ENCODE measurements around the gene RASGRF2. TPM values are rescaled to one million over a fixed set of nuclear protein-coding genes. Genes with fewer than 3 reads are reported as not detected.

The RASGRF2 gene
- total and polyA plus RNA-seq, 10 donors: 0.74 to 13.9 (median 8.8) TPM

GRCh38 chr5:80978772-80979317 lies 18.7 kb downstream of the RASGRF2 start:
- intact Hi-C loops (cut with DNase I; ENCODE audit: low total_unique reads): no loop called here
- Histone ChIP-seq H3K9me3 (no peaks in the 10 kb centered on the region), H3K27me3 (replicated peaks in 1 of 7) (no peaks in the 10 kb centered on the region), H3K27ac (no peak overlapping the region), H3K36me3 (no peaks in the 10 kb centered on the region), H3K4me3 (no peak overlapping the region), H3K4me1 (no peaks in the 10 kb centered on the region)
- no peak for TF ChIP-seq CTCF (IDR thresholded peaks at IDR 0.05 in 8 of 11, conservative IDR thresholded peaks at IDR 0.05 in 3 of 11)
- TF ChIP-seq POLR2AphosphoS5 (IDR thresholded peaks at IDR 0.05): no peak
- TF ChIP-seq POLR2A (IDR thresholded peaks at IDR 0.05): no peak
- DNase-seq: no peak
- WGBS, 5 donors: 30 to 46% (median 44%) methylated on average over 1 of the region's 1 CpG

GRCh38 chr5:80982093-80982492 lies 21.9 kb downstream of the RASGRF2 start:
- Histone ChIP-seq H3K27me3 (replicated peaks in 1 of 7) (no peaks in the 10 kb centered on the region), H3K4me1 (peaks cover 0 to 18% (median 6%) of the 10 kb centered on the region in 6 donors), H3K4me3 (no peak overlapping the region), H3K9me3 (no peaks in the 10 kb centered on the region), H3K36me3 (no peaks in the 10 kb centered on the region), H3K27ac (no peak overlapping the region)
- no peak for DNase-seq
- no peak for TF ChIP-seq POLR2A (IDR thresholded peaks at IDR 0.05)
- TF ChIP-seq CTCF (IDR thresholded peaks at IDR 0.05 in 8 of 11, conservative IDR thresholded peaks at IDR 0.05 in 3 of 11): no peak
- no peak for TF ChIP-seq POLR2AphosphoS5 (IDR thresholded peaks at IDR 0.05)
- intact Hi-C loops (cut with DNase I; ENCODE audit: low total_unique reads): no loop called here
- 48 to 82% (median 70%) methylated on average over 4 of the region's 4 CpGs for WGBS, 5 donors

GRCh38 chr5:80985600-80986228 lies 25.6 kb downstream of the RASGRF2 start:
- H3K9me3 ChIP-seq: no peaks in the 10 kb centered on the region
- 18 to 34% (median 22%) methylated on average over 2 of the region's 2 CpGs for WGBS, 5 donors
- intact Hi-C loops (cut with DNase I; ENCODE audit: low total_unique reads): no loop called here
- DNase-seq: no peak
- no peaks in the 10 kb centered on the region for H3K36me3 ChIP-seq
- H3K4me3 ChIP-seq: peak overlapping the region in 2 of 8 donors; percentile 11 to 34
- H3K27ac ChIP-seq: peak overlapping the region in 6 of 8 donors; percentile 27 to 67 (median 48)
- no peak for TF ChIP-seq CTCF (IDR thresholded peaks at IDR 0.05 in 8 of 11, conservative IDR thresholded peaks at IDR 0.05 in 3 of 11)
- no peak for TF ChIP-seq POLR2A (IDR thresholded peaks at IDR 0.05)
- TF ChIP-seq POLR2AphosphoS5 (IDR thresholded peaks at IDR 0.05): no peak
- H3K4me1 ChIP-seq: peaks cover 0 to 23% (median 6%) of the 10 kb centered on the region in 6 donors
- H3K27me3 ChIP-seq (replicated peaks in 1 of 7): no peaks in the 10 kb centered on the region

- WGBS, 5 donors: 62 to 96% (median 91%) methylated on average over 3 of the region's 3 CpGs
- Histone ChIP-seq H3K27me3 (replicated peaks in 1 of 7) (no peaks in the 10 kb centered on the region), H3K27ac (peak overlapping the region in 5 of 8 donors; percentile 27 to 67 (median 52)), H3K4me3 (peak overlapping the region in 3 of 8 donors; percentile 3 to 34 (median 11)), H3K9me3 (no peaks in the 10 kb centered on the region), H3K4me1 (peaks cover 0 to 23% (median 6%) of the 10 kb centered on the region in 6 donors), H3K36me3 (no peaks in the 10 kb centered on the region)
- no peak for DNase-seq
- no peak for TF ChIP-seq POLR2A (IDR thresholded peaks at IDR 0.05)
- no peak for TF ChIP-seq CTCF (IDR thresholded peaks at IDR 0.05 in 8 of 11, conservative IDR thresholded peaks at IDR 0.05 in 3 of 11)
- TF ChIP-seq POLR2AphosphoS5 (IDR thresholded peaks at IDR 0.05): no peak
- intact Hi-C loops (cut with DNase I; ENCODE audit: low total_unique reads): no loop called here
Observed at GRCh38 chr5:80986382-80986781, 26.2 kb downstream of the RASGRF2 start.

Measured in spleen (tissue), 11 donors.